Suprapubic skin (tissue), 4 donors: ENCODE data around the gene NVL.

Experiments
- CTCF ChIP-seq, 2 donors: fragments of 200-600 bp in 1 of 2; fragments of 450-650 bp in 1 of 2; sonication (generic) in 1 of 2; IDR thresholded peaks; one replicate each; pipeline ENCODE4 v1.5.1; 2016 to 2019; ENCODE audit warnings: antibody characterized with exemption in 2 of 2, mild to moderate bottlenecking in 1 of 2, moderate library complexity in 1 of 2
- EP300 ChIP-seq: sonication (generic); formaldehyde crosslinking; IDR thresholded peaks from one replicate; pipeline ENCODE4 v1.6.1; 2017; ENCODE audit warnings: antibody characterized with exemption
- POLR2A ChIP-seq, 2 donors: fragments of 450-650 bp; IDR thresholded peaks; one replicate each; pipeline ENCODE4 v1.6.1; 2017; ENCODE audit warnings: antibody characterized with exemption in 2 of 2, mild to moderate bottlenecking in 2 of 2, moderate library complexity in 2 of 2
- POLR2AphosphoS5 ChIP-seq, 3 donors: sonication (generic); formaldehyde crosslinking; IDR thresholded peaks; one replicate each; pipeline ENCODE4 v1.6.1; 2017; ENCODE audit warnings: antibody characterized with exemption in 3 of 3

DNA sequence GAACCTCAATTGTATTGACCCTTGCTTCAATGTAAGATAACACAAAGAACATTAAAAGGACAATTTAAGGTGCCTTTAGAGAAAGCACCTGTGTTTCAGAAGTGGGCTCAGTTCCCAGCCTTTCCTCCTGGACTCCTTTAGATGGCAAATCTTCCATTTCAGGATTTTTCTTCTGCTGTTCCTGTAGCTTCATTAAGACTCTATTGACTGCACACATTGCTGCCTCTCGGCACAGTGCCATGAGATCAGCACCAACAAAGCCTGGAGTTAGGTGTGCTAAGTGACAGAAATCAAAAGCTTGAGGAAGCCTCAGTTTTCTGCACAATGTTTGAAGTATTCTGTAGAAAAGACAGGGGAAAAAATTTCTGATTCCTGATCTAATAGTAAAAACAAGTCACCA lies 40.6 kb downstream of the NVL start:
- TF ChIP-seq CTCF (IDR thresholded peaks at IDR 0.05) (no peak), EP300 (no peak), POLR2AphosphoS5 (IDR thresholded peaks at IDR 0.05) (no peak), POLR2A (IDR thresholded peaks at IDR 0.05) (no peak)
